ENCODE data around the gene PIK3CB. TPM values are rescaled to one million over a fixed set of nuclear protein-coding genes. Genes with fewer than 3 reads are reported as not detected.

Gene PIK3CB
- total RNA-seq, 1 donor from 2014 or later = 12.3 TPM

GRCh38 chr3:138761002-138761401, 73.7 kb downstream of the PIK3CB start:
- DNase-seq (ENCODE audit: low read depth in 2 of 2) = no peak

- DNase-seq (ENCODE audit: low read depth in 2 of 2) = no peak
Observed at GRCh38 chr3:138748190-138748589, 86.5 kb downstream of the PIK3CB start.

- DNase-seq (ENCODE audit: low read depth in 2 of 2) = no peak
Observed at GRCh38 chr3:138747225-138747624, 87.5 kb downstream of the PIK3CB start.

- peak in 1 of 2 donors; percentile 32 for DNase-seq (ENCODE audit: low read depth in 2 of 2)
Observed at GRCh38 chr3:138740072-138740471, 94.7 kb downstream of the PIK3CB start.

- no peak for DNase-seq (ENCODE audit: low read depth in 2 of 2)
Observed at GRCh38 chr3:138732456-138732855, 102.3 kb downstream of the PIK3CB start.

GRCh38 chr3:138726946-138727730, 107.6 kb downstream of the PIK3CB start:
- DNase-seq (ENCODE audit: low read depth in 2 of 2) = no peak

GRCh38 chr3:138726042-138726441, 108.7 kb downstream of the PIK3CB start:
- DNase-seq (ENCODE audit: low read depth in 2 of 2) = peak in 1 of 2 donors; percentile 37

- DNase-seq (ENCODE audit: low read depth in 2 of 2) = peak in 1 of 2 donors; percentile 27
Observed at GRCh38 chr3:138725116-138725515, 109.6 kb downstream of the PIK3CB start.

- no peak for DNase-seq (ENCODE audit: low read depth in 2 of 2)
Observed at GRCh38 chr3:138724443-138724842, 110.3 kb downstream of the PIK3CB start.

- DNase-seq (ENCODE audit: low read depth in 2 of 2) = no peak
Observed at GRCh38 chr3:138718849-138719248, 115.9 kb downstream of the PIK3CB start.

- DNase-seq (ENCODE audit: low read depth in 2 of 2) = no peak
Observed at GRCh38 chr3:138717348-138717747, 117.4 kb downstream of the PIK3CB start.

GRCh38 chr3:138712086-138712485, 122.6 kb downstream of the PIK3CB start:
- DNase-seq (ENCODE audit: low read depth in 2 of 2) = peak in 1 of 2 donors; percentile 52

GRCh38 chr3:138705675-138706074, 129.1 kb downstream of the PIK3CB start:
- DNase-seq (ENCODE audit: low read depth in 2 of 2) = no peak

- DNase-seq (ENCODE audit: low read depth in 2 of 2) = no peak
Observed at GRCh38 chr3:138696666-138697370, 137.9 kb downstream of the PIK3CB start.

- DNase-seq (ENCODE audit: low read depth in 2 of 2) = peak in 1 of 2 donors; percentile 30
Observed at GRCh38 chr3:138694287-138695007, 140.3 kb downstream of the PIK3CB start.

GRCh38 chr3:138692152-138692551, 142.6 kb downstream of the PIK3CB start:
- DNase-seq (ENCODE audit: low read depth in 2 of 2) = no peak

GRCh38 chr3:138691351-138691750, 143.4 kb downstream of the PIK3CB start:
- DNase-seq (ENCODE audit: low read depth in 2 of 2) = no peak

GRCh38 chr3:138690036-138690435, 144.7 kb downstream of the PIK3CB start:
- DNase-seq (ENCODE audit: low read depth in 2 of 2) = no peak

GRCh38 chr3:138688871-138689299, 145.8 kb downstream of the PIK3CB start:
- DNase-seq (ENCODE audit: low read depth in 2 of 2) = peak in 1 of 2 donors; percentile 13

GRCh38 chr3:138687236-138687635, 147.5 kb downstream of the PIK3CB start:
- no peak for DNase-seq (ENCODE audit: low read depth in 2 of 2)

GRCh38 chr3:138686771-138687221, 147.9 kb downstream of the PIK3CB start:
- peak in 1 of 2 donors; percentile 17 for DNase-seq (ENCODE audit: low read depth in 2 of 2)

- no peak for DNase-seq (ENCODE audit: low read depth in 2 of 2)
Observed at GRCh38 chr3:138684396-138684795, 150.3 kb downstream of the PIK3CB start.
